Measurements from ENCODE around the gene TMEM240.
"Not testable (repeated sequence)": the region's sequence is repeated elsewhere in the genome, so short reads cannot be mapped to it uniquely, and the experiment has no call there.

The TMEM240 gene

GRCh38 chr1:1557688-1558087 lies 17.3 kb upstream of the TMEM240 start:
- DNase-seq (ENCODE audit: low spot score): not testable (repeated sequence)

- DNase-seq (ENCODE audit: low spot score): not testable (repeated sequence)
These were observed 16.5 kb upstream of the TMEM240 start for GRCh38 chr1:1556961-1557360.

GRCh38 chr1:1556505-1556904 lies 16.1 kb upstream of the TMEM240 start:
- DNase-seq (ENCODE audit: low spot score): no peak

- DNase-seq (ENCODE audit: low spot score): no peak
These were observed 14.8 kb upstream of the TMEM240 start for GRCh38 chr1:1554926-1555915.

GRCh38 chr1:1554550-1554925 lies 14.1 kb upstream of the TMEM240 start:
- DNase-seq (ENCODE audit: low spot score): no peak

GRCh38 chr1:1553821-1554494 lies 13.5 kb upstream of the TMEM240 start:
- no peak for DNase-seq (ENCODE audit: low spot score)

GRCh38 chr1:1552263-1552639 lies 11.8 kb upstream of the TMEM240 start:
- DNase-seq (ENCODE audit: low spot score): no peak

- no peak for DNase-seq (ENCODE audit: low spot score)
These were observed 11.3 kb upstream of the TMEM240 start for GRCh38 chr1:1551524-1552262.

GRCh38 chr1:1550591-1551432 lies 10.4 kb upstream of the TMEM240 start:
- peak; percentile 22 for DNase-seq (ENCODE audit: low spot score)

- no peak for DNase-seq (ENCODE audit: low spot score)
These were observed 9.7 kb upstream of the TMEM240 start for GRCh38 chr1:1550087-1550486.

- DNase-seq (ENCODE audit: low spot score): no peak
These were observed 8.2 kb upstream of the TMEM240 start for GRCh38 chr1:1548591-1548990.

GRCh38 chr1:1547476-1547875 lies 7.1 kb upstream of the TMEM240 start:
- DNase-seq (ENCODE audit: low spot score): no peak

- DNase-seq (ENCODE audit: low spot score): no peak
These were observed 6.6 kb upstream of the TMEM240 start for GRCh38 chr1:1547011-1547410.

GRCh38 chr1:1545946-1546737 lies 5.7 kb upstream of the TMEM240 start:
- DNase-seq (ENCODE audit: low spot score): no peak

GRCh38 chr1:1544544-1544943 lies 4.1 kb upstream of the TMEM240 start:
- DNase-seq (ENCODE audit: low spot score): no peak

GRCh38 chr1:1543706-1544099 lies 3.3 kb upstream of the TMEM240 start:
- no peak for DNase-seq (ENCODE audit: low spot score)

GRCh38 chr1:1542766-1543705 lies 2.6 kb upstream of the TMEM240 start:
- DNase-seq (ENCODE audit: low spot score): no peak

- no peak for DNase-seq (ENCODE audit: low spot score)
These were observed 1.7 kb upstream of the TMEM240 start for GRCh38 chr1:1541956-1542765.

All from SK-N-DZ (cell line).